Gastroesophageal sphincter (tissue), 3 donors: ENCODE data around the gene MEF2A.

Experiments used
- CTCF ChIP-seq, 4 experiments: fragments of 200-600 bp in 2 of 4; fragments of 450-650 bp in 2 of 4; sonication (generic) in 1 of 4; IDR thresholded peaks; one replicate each; pipeline ENCODE4 v1.5.1; 2017 to 2019; ENCODE audit warnings: antibody characterized with exemption in 4 of 4, mild to moderate bottlenecking in 2 of 4, moderate library complexity in 2 of 4
- POLR2A ChIP-seq, 2 donors: fragments of 450-650 bp; IDR thresholded peaks; one replicate each; pipeline ENCODE4 v1.6.1; 2017; ENCODE audit warnings: antibody characterized with exemption in 2 of 2, mild to moderate bottlenecking in 2 of 2, moderate library complexity in 1 of 2

DNA sequence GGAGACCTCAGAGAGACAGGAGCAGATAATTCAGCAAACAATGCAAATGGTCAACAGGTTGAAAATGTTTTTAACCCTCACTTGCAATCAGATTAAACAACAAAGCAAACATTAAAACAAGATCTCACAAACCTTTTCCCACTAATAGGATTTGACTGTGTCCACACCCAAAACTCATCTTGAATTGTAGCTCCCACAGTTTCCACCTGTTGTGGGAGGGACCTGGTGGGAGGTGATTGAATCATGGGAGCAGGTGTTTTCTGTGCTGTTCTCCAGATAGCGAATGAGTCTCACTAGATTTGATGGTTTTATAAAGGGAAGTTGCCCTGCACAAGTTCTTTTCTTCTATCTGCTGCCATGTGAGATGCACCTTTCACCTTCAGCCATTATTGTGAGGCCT lies 168.8 kb downstream of the MEF2A start:
- TF ChIP-seq CTCF (IDR thresholded peaks at IDR 0.05) (no peak), POLR2A (IDR thresholded peaks at IDR 0.05) (no peak)
